OCI-LY7 (cell line): ENCODE data around the gene NMD3. TPM values are rescaled to one million over a fixed set of nuclear protein-coding genes. Genes with fewer than 3 reads are reported as not detected.

Experiments used
- BruUV-seq: library from RNA; stranded (reverse); fragments of 400-500 nt; replicated peaks from 2 replicates; lab custom pipeline; 2021; lab: Mats Ljungman, UMichigan
- CTCF ChIA-PET: fragments of 300-600 bp; sonication (Branson Sonifier 250); formaldehyde crosslinking; loops from one replicate; lab custom pipeline; 2022; ENCODE audit warnings: antibody characterized with exemption; ENCODE audit not compliant: unreplicated experiment; lab: Charles Lee
- POLR2A ChIA-PET: fragments of 300-600 bp; sonication (Branson Sonifier 250); formaldehyde crosslinking; loops from one replicate; lab custom pipeline; 2022; ENCODE audit warnings: antibody characterized with exemption; lab: Charles Lee
- DNase-seq: peaks from one replicate; pipeline ENCODE4 v3.0.0-alpha.2; 2015; ENCODE audit warnings: low spot score
- H2AFZ ChIP-seq: fragments of 200-600 bp; sonication (generic), shearing (Covaris generic); 2 replicates; pipeline ENCODE4 v1.6.1; 2014; ENCODE audit warnings: mild to moderate bottlenecking, antibody characterized with exemption, low read length, moderate library complexity
- H3K27ac ChIP-seq: fragments of 200-600 bp; sonication (generic); 2 replicates; pipeline ENCODE4 v1.5.1; 2014; ENCODE audit warnings: mixed run types, low read depth, mild to moderate bottlenecking, moderate library complexity, low read length, inconsistent platforms; ENCODE audit not compliant: poor library complexity, severe bottlenecking
- H3K36me3 ChIP-seq: fragments of 200-600 bp; sonication (generic); 2 replicates; pipeline ENCODE4 v1.6.1; 2014; ENCODE audit warnings: mild to moderate bottlenecking, antibody characterized with exemption, low read length, moderate library complexity, mixed read lengths; ENCODE audit not compliant: insufficient read depth
- H3K4me1 ChIP-seq: fragments of 200-600 bp; sonication (generic); 2 replicates; pipeline ENCODE4 v1.5.1; 2014; ENCODE audit warnings: mild to moderate bottlenecking, low read length; ENCODE audit not compliant: insufficient read depth, poor library complexity, severe bottlenecking
- H3K4me2 ChIP-seq: fragments of 200-600 bp; sonication (generic); 2 replicates; pipeline ENCODE4 v1.6.1; 2014; ENCODE audit warnings: mild to moderate bottlenecking, low read length
- H3K4me3 ChIP-seq: fragments of 200-600 bp; sonication (generic); 2 replicates; pipeline ENCODE4 v1.5.1; 2014; ENCODE audit warnings: mild to moderate bottlenecking, low read depth, low read length; ENCODE audit not compliant: poor library complexity, severe bottlenecking
- H3K79me2 ChIP-seq: fragments of 200-600 bp; sonication (generic); 2 replicates; pipeline ENCODE4 v1.6.1; 2016; ENCODE audit warnings: low read depth, mild to moderate bottlenecking, low read length, moderate library complexity, mixed read lengths; ENCODE audit not compliant: insufficient read depth
- H3K9me2 ChIP-seq: fragments of 200-600 bp; sonication (generic); 2 replicates; pipeline ENCODE4 v1.6.1; 2016; ENCODE audit warnings: mild to moderate bottlenecking, low read length, mixed read lengths; ENCODE audit not compliant: insufficient read depth
- H3K9me3 ChIP-seq: fragments of 200-600 bp; sonication (generic); 2 replicates; pipeline ENCODE4 v1.6.1; 2014; ENCODE audit warnings: mild to moderate bottlenecking, mixed run types, low read length, mixed read lengths
- H4K20me1 ChIP-seq: fragments of 200-600 bp; sonication (generic); 2 replicates; pipeline ENCODE4 v1.6.1; 2014; ENCODE audit warnings: mild to moderate bottlenecking, antibody characterized with exemption, low read length, moderate library complexity, mixed read lengths; ENCODE audit not compliant: insufficient read depth
- CTCF ChIP-seq: fragments of 200-600 bp; sonication (generic); conservative IDR thresholded peaks from 2 replicates; pipeline ENCODE4 v1.5.1; 2014; ENCODE audit warnings: mild to moderate bottlenecking, antibody characterized with exemption, low read length, moderate library complexity, mixed read lengths
- EZH2phosphoT487 ChIP-seq: fragments of 200-600 bp; sonication (generic); IDR thresholded peaks from 2 replicates; pipeline ENCODE4 v1.6.1; 2018; ENCODE audit warnings: low read depth, borderline replicate concordance, mild to moderate bottlenecking, mixed run types, antibody characterized with exemption, low read length, moderate library complexity, mixed read lengths
- intact Hi-C: fragments of 100-400 bp; cut with micrococcal nuclease; formaldehyde crosslinking; loops from one replicate; pipeline ENCODE4 v1.10.0; 2022; ENCODE audit not compliant: unreplicated experiment
- total RNA-seq, 2 experiments: library from RNA; depleted of rRNA in 1 of 2; stranded (reverse); fragments of >200 nt in 1 of 2; shearing (Covaris generic) in 1 of 2; gene quantifications; 2 replicates each; pipeline ENCODE4 v1.2.3, GENCODE V29; 2014 to 2022

Gene NMD3
- total RNA-seq, 2 experiments from 2014 or later, result 30.0 to 55.2 TPM

GRCh38 chr3:161215185-161215584 lies 5.9 kb upstream of the NMD3 start:
- Histone ChIP-seq H2AFZ (no peak overlapping the region), H3K36me3 (no peaks in the 10 kb centered on the region), H3K27ac (no peak overlapping the region), H4K20me1 (no peaks in the 10 kb centered on the region), H3K9me2 (no peaks in the 10 kb centered on the region), H3K4me1 (no peaks in the 10 kb centered on the region), H3K9me3 (no peaks in the 10 kb centered on the region), H3K4me2 (no peak overlapping the region), H3K4me3 (no peak overlapping the region), H3K79me2 (no peaks in the 10 kb centered on the region)
- CTCF ChIA-PET, result no interaction called here
- TF ChIP-seq CTCF (no peak), EZH2phosphoT487 (no peak)
- BruUV-seq, result no TSS peak
- intact Hi-C loops, result no loop called here
- POLR2A ChIA-PET, result interaction anchor here (0.6 kb wide), 1 partner anchor 23 kb away, joined by 4 read pairs; no protein-coding TSS in a partner anchor
- DNase-seq, result no peak

- intact Hi-C loops, result no loop called here
- Histone ChIP-seq H3K9me3 (no peaks in the 10 kb centered on the region), H2AFZ (no peak overlapping the region), H3K36me3 (peaks cover under 1% of the 10 kb centered on the region; the same call in 1 of the 2 replicates), H3K9me2 (no peaks in the 10 kb centered on the region), H3K4me3 (no peak overlapping the region), H4K20me1 (peaks cover under 1% of the 10 kb centered on the region; the same call in 1 of the 2 replicates), H3K4me1 (peaks cover 6% of the 10 kb centered on the region), H3K79me2 (peaks cover 14% of the 10 kb centered on the region), H3K4me2 (no peak overlapping the region), H3K27ac (no peak overlapping the region)
- ChIA-PET CTCF (no interaction called here), POLR2A (interaction anchor here (0.6 to 0.7 kb wide), 3 partner anchors 17 to 1936 kb away, joined by 3 to 4 read pairs (median 4); no protein-coding TSS in a partner anchor)
- DNase-seq, result no peak
- no TSS peak for BruUV-seq
- TF ChIP-seq CTCF (no peak), EZH2phosphoT487 (no peak)
These were observed 3.6 kb upstream of the NMD3 start for GRCh38 chr3:161217496-161217895.

GRCh38 chr3:161219495-161219894 lies 1.6 kb upstream of the NMD3 start:
- no peak for DNase-seq
- H3K9me2 ChIP-seq, result no peaks in the 10 kb centered on the region
- H3K4me1 ChIP-seq, result peaks cover 20% of the 10 kb centered on the region
- H3K4me3 ChIP-seq, result no peak overlapping the region
- POLR2A ChIA-PET, result interaction anchor here (1.0 kb wide), 1 partner anchor 10 kb away, joined by 3 read pairs; no protein-coding TSS in a partner anchor
- peaks cover 14% of the 10 kb centered on the region; the same call in 1 of the 2 replicates for H4K20me1 ChIP-seq
- no peaks in the 10 kb centered on the region for H3K9me3 ChIP-seq
- peaks cover 34% of the 10 kb centered on the region for H3K79me2 ChIP-seq
- no TSS peak for BruUV-seq
- H3K4me2 ChIP-seq, result no peak overlapping the region
- no peak overlapping the region for H3K27ac ChIP-seq
- CTCF ChIA-PET, result no interaction called here
- intact Hi-C loops, result no loop called here
- peak overlapping the region; percentile 8; the same call in 1 of the 2 replicates for H2AFZ ChIP-seq
- peaks cover 20% of the 10 kb centered on the region for H3K36me3 ChIP-seq
- TF ChIP-seq CTCF (no peak), EZH2phosphoT487 (no peak)
